GM18505 (cell line): Measurements from ENCODE around the gene STAG1.

ENCODE experiments used
- ATAC-seq: cut with Tn5 transposase; IDR thresholded peaks from one replicate; pipeline ENCODE4 v1.9.1; 2021; ENCODE audit not compliant: unreplicated experiment
- POLR2A ChIP-seq: IDR thresholded peaks from 4 replicates; pipeline ENCODE4 v1.6.1; 2011; ENCODE audit warnings: borderline replicate concordance; ENCODE audit not compliant: insufficient read depth, insufficient read length; ENCODE audit errors: extremely low read depth

Gene STAG1

GRCh38 chr3:136708333-136708985, 43.7 kb downstream of the STAG1 start:
- no peak for TF ChIP-seq POLR2A
- ATAC-seq: no peak

- ATAC-seq: no peak
- no peak for TF ChIP-seq POLR2A
Measured at GRCh38 chr3:136703429-136703828, 48.7 kb downstream of the STAG1 start.

GRCh38 chr3:136699271-136699828, 52.8 kb downstream of the STAG1 start:
- no peak for TF ChIP-seq POLR2A
- ATAC-seq: no peak

- TF ChIP-seq POLR2A: no peak
- no peak for ATAC-seq
Measured at GRCh38 chr3:136698361-136698760, 53.8 kb downstream of the STAG1 start.

- no peak for TF ChIP-seq POLR2A
- no peak for ATAC-seq
Measured at GRCh38 chr3:136696797-136697196, 55.4 kb downstream of the STAG1 start.

- no peak for ATAC-seq
- TF ChIP-seq POLR2A: no peak
Measured at GRCh38 chr3:136694321-136694720, 57.9 kb downstream of the STAG1 start.

GRCh38 chr3:136690599-136690998, 61.6 kb downstream of the STAG1 start:
- no peak for TF ChIP-seq POLR2A
- ATAC-seq: no peak

GRCh38 chr3:136685882-136686281, 66.3 kb downstream of the STAG1 start:
- ATAC-seq: no peak
- TF ChIP-seq POLR2A: no peak

- no peak for TF ChIP-seq POLR2A
- ATAC-seq: no peak
Measured at GRCh38 chr3:136682740-136683312, 69.4 kb downstream of the STAG1 start.

- no peak for ATAC-seq
- TF ChIP-seq POLR2A: no peak
Measured at GRCh38 chr3:136678981-136679380, 73.2 kb downstream of the STAG1 start.

- ATAC-seq: no peak
- no peak for TF ChIP-seq POLR2A
Measured at GRCh38 chr3:136676009-136676408, 76.2 kb downstream of the STAG1 start.

- TF ChIP-seq POLR2A: no peak
- no peak for ATAC-seq
Measured at GRCh38 chr3:136675150-136675858, 76.9 kb downstream of the STAG1 start.

GRCh38 chr3:136672457-136672856, 79.7 kb downstream of the STAG1 start:
- TF ChIP-seq POLR2A: no peak
- no peak for ATAC-seq

GRCh38 chr3:136671921-136672320, 80.3 kb downstream of the STAG1 start:
- TF ChIP-seq POLR2A: no peak
- no peak for ATAC-seq
